H9 (cell line): ENCODE measurements around the gene BBOF1. TPM values are rescaled to one million over a fixed set of nuclear protein-coding genes. Genes with fewer than 3 reads are reported as not detected.

Experiments
- DNase-seq: peaks from one replicate; pipeline ENCODE4 v3.0.0-alpha.2; 2017
- H2AFZ ChIP-seq: one replicate; pipeline ENCODE4 v1.6.1; 2013; ENCODE audit warnings: mild to moderate bottlenecking, low read length, control low read depth, moderate library complexity
- H2AK5ac ChIP-seq: 2 replicates; pipeline ENCODE4 v1.6.1; 2013; ENCODE audit warnings: low read length, control low read depth, mixed read lengths; ENCODE audit not compliant: insufficient read length
- H2BK120ac ChIP-seq: one replicate; pipeline ENCODE4 v1.6.1; 2013; ENCODE audit warnings: low read depth, mild to moderate bottlenecking, low read length, control low read depth, inconsistent platforms; ENCODE audit not compliant: poor library complexity, severe bottlenecking
- H2BK12ac ChIP-seq: 2 replicates; pipeline ENCODE4 v1.6.1; 2013; ENCODE audit warnings: low read length, control low read depth, mixed read lengths, low read depth; ENCODE audit not compliant: insufficient read length
- H2BK15ac ChIP-seq: 2 replicates; pipeline ENCODE4 v1.6.1; 2013; ENCODE audit warnings: low read depth, low read length, control low read depth
- H2BK20ac ChIP-seq: one replicate; pipeline ENCODE4 v1.6.1; 2013; ENCODE audit warnings: low read depth, mild to moderate bottlenecking, low read length, control low read depth, inconsistent platforms; ENCODE audit not compliant: poor library complexity, severe bottlenecking
- H2BK5ac ChIP-seq: 2 replicates; pipeline ENCODE4 v1.6.1; 2013; ENCODE audit warnings: low read length, control low read depth, mixed read lengths; ENCODE audit not compliant: insufficient read length
- H3K14ac ChIP-seq: 2 replicates; pipeline ENCODE4 v1.6.1; 2013; ENCODE audit warnings: low read length, control low read depth; ENCODE audit not compliant: insufficient read depth
- H3K18ac ChIP-seq: 2 replicates; pipeline ENCODE4 v1.6.1; 2013; ENCODE audit warnings: low read depth, mild to moderate bottlenecking, mixed read lengths, low read length, control low read depth; ENCODE audit not compliant: insufficient read length
- H3K23ac ChIP-seq: 2 replicates; pipeline ENCODE4 v1.6.1; 2013; ENCODE audit warnings: low read length, control low read depth, mixed read lengths, low read depth; ENCODE audit not compliant: insufficient read length
- H3K23me2 ChIP-seq: 2 replicates; pipeline ENCODE4 v1.6.1; 2013; ENCODE audit warnings: low read depth, mild to moderate bottlenecking, mixed read lengths, low read length, control low read depth; ENCODE audit not compliant: insufficient read length, poor library complexity, severe bottlenecking
- H3K27ac ChIP-seq: 2 replicates; pipeline ENCODE4 v1.5.1; 2013; ENCODE audit warnings: low read length, control low read depth, mixed read lengths, low read depth; ENCODE audit not compliant: insufficient read length
- H3K27me3 ChIP-seq: 2 replicates; pipeline ENCODE4 v1.6.1; 2013; ENCODE audit warnings: low read length, control low read depth, inconsistent platforms; ENCODE audit not compliant: insufficient read depth
- H3K4ac ChIP-seq: 2 replicates; pipeline ENCODE4 v1.6.1; 2013; ENCODE audit warnings: low read depth, mild to moderate bottlenecking, control low read depth, inconsistent platforms, low read length, moderate library complexity
- H3K4me1 ChIP-seq: 2 replicates; pipeline ENCODE4 v1.6.1; 2013; ENCODE audit warnings: low read length, control low read depth, inconsistent platforms; ENCODE audit not compliant: insufficient read depth
- H3K4me2 ChIP-seq: 2 replicates; pipeline ENCODE4 v1.6.1; 2013; ENCODE audit warnings: low read length, control low read depth, mixed read lengths; ENCODE audit not compliant: insufficient read length, insufficient read depth
- H3K56ac ChIP-seq: 2 replicates; pipeline ENCODE4 v1.6.1; 2013; ENCODE audit warnings: low read depth, mild to moderate bottlenecking, mixed read lengths, low read length, control low read depth; ENCODE audit not compliant: insufficient read length
- H3K79me1 ChIP-seq: 2 replicates; pipeline ENCODE4 v1.6.1; 2013; ENCODE audit warnings: low read depth, mild to moderate bottlenecking, moderate library complexity, low read length, control low read depth, inconsistent platforms; ENCODE audit not compliant: insufficient read depth, poor library complexity, severe bottlenecking
- H3K79me2 ChIP-seq: 2 replicates; pipeline ENCODE4 v1.6.1; 2013; ENCODE audit warnings: low read length, control low read depth, inconsistent platforms; ENCODE audit not compliant: insufficient read depth
- H3K9ac ChIP-seq: 2 replicates; pipeline ENCODE4 v1.6.1; 2013; ENCODE audit warnings: low read length, control low read depth, mixed read lengths; ENCODE audit not compliant: insufficient read length; ENCODE audit errors: extremely low read depth
- H3K9me3 ChIP-seq: one replicate; pipeline ENCODE4 v1.6.1; 2013; ENCODE audit warnings: low read depth, low read length, inconsistent platforms; ENCODE audit not compliant: control insufficient read depth
- H3T11ph ChIP-seq: one replicate; pipeline ENCODE4 v1.6.1; 2013; ENCODE audit warnings: mild to moderate bottlenecking, low read length, control low read depth, inconsistent platforms
- H4K20me1 ChIP-seq: one replicate; pipeline ENCODE4 v1.6.1; 2013; ENCODE audit not compliant: control insufficient read depth, insufficient read length, insufficient read depth
- H4K5ac ChIP-seq: 2 replicates; pipeline ENCODE4 v1.6.1; 2013; ENCODE audit warnings: low read depth, mild to moderate bottlenecking, mixed read lengths, low read length, control low read depth; ENCODE audit not compliant: insufficient read length
- H4K8ac ChIP-seq: replicated peaks from 2 replicates; pipeline ENCODE4 v1.6.1; 2013; ENCODE audit warnings: low read length, control low read depth, mixed read lengths, low read depth; ENCODE audit not compliant: insufficient read length
- H4K91ac ChIP-seq: 2 replicates; pipeline ENCODE4 v1.6.1; 2013; ENCODE audit warnings: low read depth, mild to moderate bottlenecking, moderate library complexity, mixed read lengths, low read length, control low read depth; ENCODE audit not compliant: insufficient read length
- H3K27ac Mint-ChIP-seq, 3 experiments: 2 replicates in 2 of 3; 3 replicates in 1 of 3; pipeline ENCODE4 v1.8.0; 2020 to 2021; ENCODE audit warnings: mixed read lengths in 3 of 3, mild to moderate bottlenecking in 1 of 3, moderate library complexity in 1 of 3
- H3K27me3 Mint-ChIP-seq: 2 replicates; pipeline ENCODE4 v1.8.0; 2021; ENCODE audit warnings: low read depth, mild to moderate bottlenecking, moderate library complexity, mixed read lengths
- H3K36me3 Mint-ChIP-seq, 3 experiments: 2 replicates in 2 of 3; 3 replicates in 1 of 3; pipeline ENCODE4 v1.8.0; 2020 to 2021; ENCODE audit warnings: low read depth in 3 of 3, mixed read lengths in 3 of 3; ENCODE audit not compliant: insufficient read depth in 1 of 3
- H3K4me1 Mint-ChIP-seq, 2 experiments: 2 replicates each; pipeline ENCODE4 v1.8.0; 2020; ENCODE audit warnings: mixed read lengths in 2 of 2
- H3K4me3 Mint-ChIP-seq, 2 experiments: 2 replicates in 1 of 2; 3 replicates in 1 of 2; pipeline ENCODE4 v1.8.0; 2020 to 2021; ENCODE audit warnings: mild to moderate bottlenecking in 2 of 2, mixed read lengths in 2 of 2, moderate library complexity in 1 of 2
- H3K9me3 Mint-ChIP-seq, 2 experiments: 2 replicates in 1 of 2; 3 replicates in 1 of 2; pipeline ENCODE4 v1.8.0; 2020; ENCODE audit warnings: mild to moderate bottlenecking in 2 of 2, mixed read lengths in 2 of 2, moderate library complexity in 1 of 2
- CTCF ChIP-seq: fragments of 200-600 bp; sonication (generic); conservative IDR thresholded peaks from 3 replicates; pipeline ENCODE4 v1.8.0; 2021; ENCODE audit warnings: antibody characterized with exemption, mild to moderate bottlenecking
- WGBS: extraction: QIAGEN DNeasy Blood & Tissue Kit; methylation state at CpG from one replicate; pipeline ENCODE4 v1.1.7; 2013; ENCODE audit warnings: missing lambda C conversion rate, low lambda C conversion rate, mixed read lengths; ENCODE audit not compliant: insufficient read length; ENCODE audit errors: extremely low coverage; 5-methylcytosine and 5-hydroxymethylcytosine counted together
- total RNA-seq: library from RNA; stranded (reverse); gene quantifications from 2 replicates; pipeline ENCODE4 v1.2.1, GENCODE V29; 2021

The BBOF1 gene
- total RNA-seq, 1 experiment from 2014 or later: 0.61 TPM

GRCh38 chr14:74064883-74065282, 45.7 kb downstream of the BBOF1 start:
- no peak overlapping the region for H3K56ac ChIP-seq
- H3T11ph ChIP-seq: no peak overlapping the region
- no peak overlapping the region for H3K27ac Mint-ChIP-seq
- DNase-seq: no peak
- no peak overlapping the region for H3K4ac ChIP-seq
- H3K9me3 ChIP-seq: no peaks in the 10 kb centered on the region
- H3K27me3 Mint-ChIP-seq: no peaks in the 10 kb centered on the region
- no peaks in the 10 kb centered on the region for H3K79me1 ChIP-seq
- H2AK5ac ChIP-seq: no peak overlapping the region
- no peaks in the 10 kb centered on the region for H3K4me1 Mint-ChIP-seq
- no CpG with 5 or more reads among the region's 3 CpGs for WGBS
- H4K5ac ChIP-seq: no peak overlapping the region
- no peak overlapping the region for H3K27ac ChIP-seq
- no peaks in the 10 kb centered on the region for H4K20me1 ChIP-seq
- no peak overlapping the region for H2BK12ac ChIP-seq
- no peak overlapping the region for H2BK5ac ChIP-seq
- H3K14ac ChIP-seq: no peak overlapping the region
- no peak for TF ChIP-seq CTCF
- H3K23me2 ChIP-seq: no peaks in the 10 kb centered on the region
- no peak overlapping the region for H3K23ac ChIP-seq
- H4K8ac ChIP-seq: no peak overlapping the region
- H4K91ac ChIP-seq: no peak overlapping the region
- no peak overlapping the region for H3K4me3 Mint-ChIP-seq
- no peak overlapping the region for H2BK20ac ChIP-seq
- H3K36me3 Mint-ChIP-seq: peaks cover 0 to 67% (median 57%) of the 10 kb centered on the region in 3 experiments; a peak in 6 of 7 replicates
- H2BK120ac ChIP-seq: no peak overlapping the region
- H2AFZ ChIP-seq: no peak overlapping the region
- H3K4me2 ChIP-seq: no peak overlapping the region
- no peak overlapping the region for H3K9ac ChIP-seq
- no peaks in the 10 kb centered on the region for H3K27me3 ChIP-seq
- H3K9me3 Mint-ChIP-seq: no peaks in the 10 kb centered on the region
- no peak overlapping the region for H3K18ac ChIP-seq
- no peak overlapping the region for H2BK15ac ChIP-seq
- H3K4me1 ChIP-seq: no peaks in the 10 kb centered on the region
- H3K79me2 ChIP-seq: no peaks in the 10 kb centered on the region
